Neural progenitor cell (in vitro differentiated cells): ENCODE data around the gene IGDCC3. TPM values are rescaled to one million over a fixed set of nuclear protein-coding genes. Genes with fewer than 3 reads are reported as not detected.

ENCODE experiments used
- DNase-seq: peaks from one replicate; pipeline ENCODE4 v3.0.0-alpha.2; 2016; ENCODE audit warnings: low spot score
- H2AFZ ChIP-seq: fragments of 200-600 bp; sonication (generic); replicated peaks from 2 replicates; pipeline ENCODE4 v1.6.1; 2016; ENCODE audit warnings: antibody characterized with exemption
- H3F3A ChIP-seq: fragments of 200-600 bp; sonication (generic); 2 replicates; pipeline ENCODE4 v1.6.1; 2016; ENCODE audit warnings: antibody characterized with exemption, low read depth
- H3K27ac ChIP-seq: fragments of 200-600 bp; sonication (generic); 2 replicates; pipeline ENCODE4 v1.5.1; 2016; ENCODE audit warnings: mild to moderate bottlenecking
- H3K27me3 ChIP-seq: fragments of 200-600 bp; sonication (generic); 2 replicates; pipeline ENCODE4 v1.6.1; 2016; ENCODE audit warnings: mild to moderate bottlenecking, moderate library complexity
- H3K36me3 ChIP-seq: fragments of 200-600 bp; sonication (generic); 2 replicates; pipeline ENCODE4 v1.5.1; 2016
- H3K4me1 ChIP-seq: fragments of 200-600 bp; sonication (generic); 2 replicates; pipeline ENCODE4 v1.6.1; 2016; ENCODE audit warnings: mixed run types
- H3K4me2 ChIP-seq: fragments of 200-600 bp; sonication (generic); 2 replicates; pipeline ENCODE4 v1.6.1; 2016
- H3K4me3 ChIP-seq: fragments of 200-600 bp; sonication (generic); 2 replicates; pipeline ENCODE4 v1.5.1; 2016
- H3K79me2 ChIP-seq: fragments of 200-600 bp; sonication (generic); 2 replicates; pipeline ENCODE4 v1.6.1; 2016; ENCODE audit warnings: low read depth
- H3K9ac ChIP-seq: fragments of 200-600 bp; sonication (generic); 2 replicates; pipeline ENCODE4 v1.6.1; 2016
- H3K9me3 ChIP-seq: fragments of 200-600 bp; sonication (generic); 2 replicates; pipeline ENCODE4 v1.5.1; 2016; ENCODE audit warnings: low read depth
- H4K20me1 ChIP-seq: fragments of 200-600 bp; sonication (generic); 2 replicates; pipeline ENCODE4 v1.6.1; 2016; ENCODE audit warnings: low read depth
- H3K27ac Mint-ChIP-seq: 3 replicates; pipeline ENCODE4 v1.8.0; 2021; ENCODE audit warnings: mixed read lengths
- H3K27me3 Mint-ChIP-seq: 2 replicates; pipeline ENCODE4 v1.8.0; 2022; ENCODE audit warnings: low read depth, mild to moderate bottlenecking, inconsistent platforms, moderate library complexity, mixed read lengths; ENCODE audit not compliant: insufficient read depth
- H3K36me3 Mint-ChIP-seq: 3 replicates; pipeline ENCODE4 v1.8.0; 2021; ENCODE audit warnings: mixed read lengths
- H3K4me1 Mint-ChIP-seq: 3 replicates; pipeline ENCODE4 v1.8.0; 2021; ENCODE audit warnings: mixed read lengths
- H3K4me3 Mint-ChIP-seq: 3 replicates; pipeline ENCODE4 v1.8.0; 2021; ENCODE audit warnings: mild to moderate bottlenecking, moderate library complexity, mixed read lengths
- H3K9me3 Mint-ChIP-seq: 3 replicates; pipeline ENCODE4 v1.8.0; 2020; ENCODE audit warnings: mixed read lengths
- CTCF ChIP-seq: fragments of 200-600 bp; sonication (generic); IDR thresholded peaks from 2 replicates; pipeline ENCODE4 v1.5.1; 2017; ENCODE audit warnings: antibody characterized with exemption, mild to moderate bottlenecking
- EZH2 ChIP-seq: fragments of 200-600 bp; sonication (generic); IDR thresholded peaks from 2 replicates; pipeline ENCODE4 v1.6.1; 2017; ENCODE audit warnings: antibody characterized with exemption, mild to moderate bottlenecking, moderate library complexity
- EZH2phosphoT487 ChIP-seq: fragments of 200-600 bp; sonication (generic); IDR thresholded peaks from 2 replicates; pipeline ENCODE4 v1.6.1; 2017; ENCODE audit warnings: antibody characterized with exemption
- total RNA-seq: library from RNA; depleted of rRNA; stranded (reverse); fragments of >200 nt; gene quantifications from 2 replicates; pipeline ENCODE4 v1.2.3, GENCODE V29; 2015; ENCODE audit warnings: low replicate concordance

The IGDCC3 gene
- total RNA-seq, 1 donor from 2014 or later: 15.8 TPM

- DNase-seq: no peak
- Histone ChIP-seq H2AFZ (no peak overlapping the region), H3K9me3 (no peaks in the 10 kb centered on the region), H3K79me2 (no peaks in the 10 kb centered on the region), H3K27me3 (peaks cover 2% of the 10 kb centered on the region), H3K9ac (no peak overlapping the region), H4K20me1 (no peaks in the 10 kb centered on the region), H3K4me1 (no peaks in the 10 kb centered on the region), H3K4me3 (no peak overlapping the region), H3K4me2 (no peak overlapping the region), H3K27ac (no peak overlapping the region), H3F3A (peaks cover 44% of the 10 kb centered on the region), H3K36me3 (no peaks in the 10 kb centered on the region)
- Mint-ChIP-seq H3K36me3 (no peaks in the 10 kb centered on the region), H3K4me1 (peaks cover 23% of the 10 kb centered on the region), H3K4me3 (no peak overlapping the region), H3K27me3 (peaks cover 11% of the 10 kb centered on the region), H3K9me3 (no peaks in the 10 kb centered on the region), H3K27ac (no peak overlapping the region)
- TF ChIP-seq EZH2phosphoT487 (no peak), CTCF (no peak), EZH2 (no peak)
Measured at GRCh38 chr15:65292938-65293518, 84.8 kb downstream of the IGDCC3 start.

- H2AFZ ChIP-seq: no peak overlapping the region
- Mint-ChIP-seq H3K36me3 (no peaks in the 10 kb centered on the region), H3K4me3 (no peak overlapping the region), H3K27ac (no peak overlapping the region), H3K27me3 (peaks cover 9% of the 10 kb centered on the region), H3K9me3 (no peaks in the 10 kb centered on the region), H3K4me1 (peaks cover 27% of the 10 kb centered on the region)
- no peaks in the 10 kb centered on the region for H3K36me3 ChIP-seq
- no peaks in the 10 kb centered on the region for H4K20me1 ChIP-seq
- H3K9me3 ChIP-seq: no peaks in the 10 kb centered on the region
- peaks cover 30% of the 10 kb centered on the region for H3F3A ChIP-seq
- H3K27me3 ChIP-seq: peaks cover 11% of the 10 kb centered on the region
- no peak overlapping the region for H3K27ac ChIP-seq
- H3K4me1 ChIP-seq: peaks cover 6% of the 10 kb centered on the region
- H3K4me3 ChIP-seq: no peak overlapping the region
- no peak overlapping the region for H3K4me2 ChIP-seq
- DNase-seq: no peak
- no peak for TF ChIP-seq EZH2phosphoT487
- no peak for TF ChIP-seq EZH2
- no peak for TF ChIP-seq CTCF
- H3K9ac ChIP-seq: no peak overlapping the region
- H3K79me2 ChIP-seq: no peaks in the 10 kb centered on the region
Measured at GRCh38 chr15:65290228-65290627, 87.6 kb downstream of the IGDCC3 start.

GRCh38 chr15:65289261-65289854 lies 88.4 kb downstream of the IGDCC3 start:
- no peak overlapping the region for H3K4me3 Mint-ChIP-seq

More at GRCh38 chr15:65289261-65289854, 88.4 kb downstream of the IGDCC3 start:
- Mint-ChIP-seq H3K27ac (no peak overlapping the region), H3K4me1 (peaks cover 25% of the 10 kb centered on the region), H3K27me3 (peaks cover 9% of the 10 kb centered on the region), H3K9me3 (no peaks in the 10 kb centered on the region), H3K36me3 (no peaks in the 10 kb centered on the region)
- Histone ChIP-seq H4K20me1 (no peaks in the 10 kb centered on the region), H3F3A (peaks cover 32% of the 10 kb centered on the region), H3K36me3 (no peaks in the 10 kb centered on the region), H3K27me3 (peaks cover 11% of the 10 kb centered on the region), H2AFZ (no peak overlapping the region), H3K4me1 (peaks cover 6% of the 10 kb centered on the region), H3K27ac (no peak overlapping the region), H3K4me2 (no peak overlapping the region), H3K4me3 (no peak overlapping the region), H3K9me3 (no peaks in the 10 kb centered on the region), H3K79me2 (no peaks in the 10 kb centered on the region), H3K9ac (no peak overlapping the region)
- no peak for DNase-seq
- TF ChIP-seq EZH2phosphoT487: no peak
- no peak for TF ChIP-seq CTCF
- TF ChIP-seq EZH2: no peak
